Stimulated activated naive CD4-positive, alpha-beta T cell treated with Interleukin-2 at 50 U/mL for 16 hours (primary cell): ENCODE data around the gene NFATC1.

Source experiments
- DNase-seq: peaks from one replicate; lab custom pipeline; 2025; lab: John Stamatoyannopoulos, UW

The NFATC1 gene

GRCh38 chr18:79440316-79441110, 44.8 kb downstream of the NFATC1 start:
- DNase-seq, result no peak

GRCh38 chr18:79441420-79441819, 45.7 kb downstream of the NFATC1 start:
- no peak for DNase-seq

GRCh38 chr18:79442508-79443221, 46.9 kb downstream of the NFATC1 start:
- DNase-seq, result no peak

GRCh38 chr18:79445221-79445620, 49.5 kb downstream of the NFATC1 start:
- no peak for DNase-seq

GRCh38 chr18:79445696-79446561, 50.2 kb downstream of the NFATC1 start:
- no peak for DNase-seq

GRCh38 chr18:79446931-79447330, 51.2 kb downstream of the NFATC1 start:
- no peak for DNase-seq

GRCh38 chr18:79447703-79448367, 52.1 kb downstream of the NFATC1 start:
- DNase-seq, result no peak

GRCh38 chr18:79448621-79449020, 52.9 kb downstream of the NFATC1 start:
- no peak for DNase-seq

GRCh38 chr18:79449551-79450288, 54.0 kb downstream of the NFATC1 start:
- DNase-seq, result no peak

- no peak for DNase-seq
Measured at GRCh38 chr18:79450289-79451080, 54.8 kb downstream of the NFATC1 start.

GRCh38 chr18:79451237-79452125, 55.8 kb downstream of the NFATC1 start:
- DNase-seq, result no peak

- no peak for DNase-seq
Measured at GRCh38 chr18:79452190-79452990, 56.7 kb downstream of the NFATC1 start.

GRCh38 chr18:79452991-79453645, 57.4 kb downstream of the NFATC1 start:
- DNase-seq, result no peak

- no peak for DNase-seq
Measured at GRCh38 chr18:79453816-79454735, 58.3 kb downstream of the NFATC1 start.

- DNase-seq, result no peak
Measured at GRCh38 chr18:79455261-79455660, 59.5 kb downstream of the NFATC1 start.

- DNase-seq, result no peak
Measured at GRCh38 chr18:79456105-79456980, 60.6 kb downstream of the NFATC1 start.
